Epithelial cell of proximal tubule (primary cell): ENCODE measurements around the gene WNT2. TPM values are rescaled to one million over a fixed set of nuclear protein-coding genes. Genes with fewer than 3 reads are reported as not detected.

ENCODE experiments used
- DNase-seq: peaks from one replicate; pipeline ENCODE4 v3.0.0-alpha.2; 2011; ENCODE audit warnings: low read depth
- H3K4me3 ChIP-seq: 2 replicates; pipeline ENCODE4 v1.5.1; 2011; ENCODE audit warnings: low read depth, mild to moderate bottlenecking, low read length
- total RNA-seq: library from RNA; depleted of rRNA; stranded (reverse); fragments of >200 nt; gene quantifications from 2 replicates; pipeline ENCODE4 v1.2.3, GENCODE V29; 2015
- TF ChIP-seq, protein P1 (sequence below): conservative IDR thresholded peaks from 2 replicates; pipeline ENCODE4 v1.5.1; 2012; ENCODE audit warnings: low read depth, mild to moderate bottlenecking, low read length

WNT2 gene
- total RNA-seq, 1 donor from 2014 or later, result not detected

DNA sequence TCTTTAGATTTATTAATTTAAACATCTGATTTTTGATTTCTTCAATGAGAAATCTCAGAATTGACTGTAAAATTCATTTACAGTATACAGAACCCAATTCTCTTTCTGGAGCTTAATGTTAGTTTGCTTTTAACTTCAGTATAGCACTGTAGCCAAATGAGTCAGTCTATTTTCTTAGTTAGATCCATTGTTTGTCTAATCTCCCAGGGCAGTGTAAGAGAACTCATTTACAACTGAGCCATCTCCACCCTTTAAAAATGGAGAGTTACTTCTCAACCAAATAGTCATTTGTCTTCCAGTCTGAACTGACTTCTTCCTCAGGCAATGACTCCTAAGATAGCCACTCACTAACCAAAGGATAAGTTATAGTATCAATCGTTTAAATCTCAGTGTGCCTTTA is 3.0 kb upstream of the WNT2 start:
- TF ChIP-seq, protein P1, sequence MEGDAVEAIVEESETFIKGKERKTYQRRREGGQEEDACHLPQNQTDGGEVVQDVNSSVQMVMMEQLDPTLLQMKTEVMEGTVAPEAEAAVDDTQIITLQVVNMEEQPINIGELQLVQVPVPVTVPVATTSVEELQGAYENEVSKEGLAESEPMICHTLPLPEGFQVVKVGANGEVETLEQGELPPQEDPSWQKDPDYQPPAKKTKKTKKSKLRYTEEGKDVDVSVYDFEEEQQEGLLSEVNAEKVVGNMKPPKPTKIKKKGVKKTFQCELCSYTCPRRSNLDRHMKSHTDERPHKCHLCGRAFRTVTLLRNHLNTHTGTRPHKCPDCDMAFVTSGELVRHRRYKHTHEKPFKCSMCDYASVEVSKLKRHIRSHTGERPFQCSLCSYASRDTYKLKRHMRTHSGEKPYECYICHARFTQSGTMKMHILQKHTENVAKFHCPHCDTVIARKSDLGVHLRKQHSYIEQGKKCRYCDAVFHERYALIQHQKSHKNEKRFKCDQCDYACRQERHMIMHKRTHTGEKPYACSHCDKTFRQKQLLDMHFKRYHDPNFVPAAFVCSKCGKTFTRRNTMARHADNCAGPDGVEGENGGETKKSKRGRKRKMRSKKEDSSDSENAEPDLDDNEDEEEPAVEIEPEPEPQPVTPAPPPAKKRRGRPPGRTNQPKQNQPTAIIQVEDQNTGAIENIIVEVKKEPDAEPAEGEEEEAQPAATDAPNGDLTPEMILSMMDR, result no peak
- no peak overlapping the region for H3K4me3 ChIP-seq
- peak; percentile 38 for DNase-seq

DNA sequence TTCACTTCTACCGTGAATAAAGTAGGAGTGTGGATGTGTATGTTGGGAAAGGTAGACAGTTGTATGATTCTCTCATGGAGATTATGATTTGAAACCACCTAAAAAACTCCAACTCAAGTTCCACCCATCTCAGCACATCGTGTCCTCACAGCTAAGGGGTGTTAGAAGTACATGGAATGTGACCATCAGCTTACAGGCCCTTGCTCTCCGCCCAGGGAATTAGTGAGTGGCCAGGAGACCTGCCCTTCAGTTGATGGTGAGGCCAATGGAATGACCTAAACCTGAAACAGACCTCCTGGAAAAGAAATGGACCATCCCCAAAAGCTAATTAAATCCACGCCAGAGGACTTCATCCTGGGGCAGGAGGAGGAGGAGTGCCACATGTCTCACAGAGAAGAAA is 2.1 kb upstream of the WNT2 start:
- TF ChIP-seq, protein P1, result no peak
- peak overlapping the region; percentile 54 for H3K4me3 ChIP-seq
- no peak for DNase-seq

DNA sequence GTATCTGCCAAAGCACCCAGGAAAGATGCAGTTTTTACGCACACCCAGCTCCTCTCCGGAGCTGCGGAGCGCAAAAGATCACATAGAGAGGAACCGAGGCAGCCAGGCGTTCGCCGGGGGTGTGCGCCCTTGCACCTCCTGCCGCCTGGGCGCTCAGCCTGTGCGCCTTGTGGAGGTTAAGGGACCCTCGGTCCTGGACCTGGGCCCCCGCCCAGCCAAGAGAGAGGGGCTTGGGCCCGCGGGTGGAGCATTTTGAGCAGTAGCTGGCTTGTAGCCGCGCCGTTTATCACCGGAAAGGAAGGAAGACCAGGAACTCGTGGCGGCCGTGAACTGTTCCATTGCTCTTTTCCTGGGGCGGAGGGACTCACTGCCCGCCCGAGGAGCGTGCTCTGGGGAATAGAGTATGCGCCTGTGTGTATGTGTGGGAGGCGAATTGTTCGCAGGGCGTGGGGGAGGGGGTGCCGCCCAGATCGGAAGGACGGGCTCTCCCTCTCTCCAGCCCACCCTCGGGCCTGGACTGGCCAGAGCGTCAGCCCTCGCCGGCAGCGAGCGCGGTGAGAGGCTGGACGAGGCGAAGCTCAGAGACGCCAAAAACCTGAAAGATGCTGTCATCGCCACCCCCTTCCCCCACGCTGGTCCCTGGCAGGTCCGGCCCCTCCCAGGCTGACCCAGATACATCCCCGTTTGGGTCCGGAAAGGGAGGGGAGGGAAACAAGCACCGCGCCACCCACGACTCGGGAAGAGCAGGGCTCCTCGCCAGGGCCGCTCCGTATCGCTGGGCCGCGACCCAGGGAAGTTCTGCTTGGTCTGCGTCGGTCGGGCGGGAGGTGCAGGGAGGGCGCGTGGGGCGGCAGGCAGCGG is 1.2 kb upstream of the WNT2 start:
- TF ChIP-seq, protein P1, result no peak
- peak; percentile 12 for DNase-seq
- H3K4me3 ChIP-seq, result peak overlapping the region; percentile 54

DNA sequence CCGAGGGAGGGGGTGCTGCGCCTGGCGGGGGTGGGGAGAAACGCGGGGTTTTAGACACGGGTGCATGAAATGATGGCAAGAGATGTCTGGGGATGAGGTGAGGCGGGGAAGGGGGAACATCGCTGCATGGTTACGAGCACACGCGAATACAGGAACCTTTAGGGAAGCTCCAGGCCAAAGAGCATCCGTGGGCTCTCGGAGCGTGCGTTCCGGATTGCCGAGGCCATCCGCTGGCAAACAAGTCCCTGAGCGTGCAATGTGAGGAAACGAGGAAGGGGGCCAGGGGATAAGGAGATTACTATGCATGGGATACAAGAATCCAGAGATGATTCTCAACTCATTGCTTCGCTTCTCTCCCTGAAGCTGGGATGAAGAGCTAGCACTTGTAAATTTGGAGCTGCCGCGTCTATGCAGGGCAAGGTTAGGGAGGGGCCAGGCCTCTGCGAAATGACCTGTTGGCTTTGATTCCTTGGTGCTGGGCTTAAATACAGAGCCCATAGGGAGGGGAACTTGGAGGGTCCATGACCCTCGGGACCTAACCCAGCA is 520 bp upstream of the WNT2 start:
- TF ChIP-seq, protein P1, result no peak
- H3K4me3 ChIP-seq, result peak overlapping the region; percentile 54
- peak; percentile 20 for DNase-seq

- no peak for DNase-seq
- TF ChIP-seq, protein P1, result no peak
- H3K4me3 ChIP-seq, result no peak overlapping the region
Observed at GRCh38 chr7:117320523-117320922, 2.3 kb downstream of the WNT2 start.

DNA sequence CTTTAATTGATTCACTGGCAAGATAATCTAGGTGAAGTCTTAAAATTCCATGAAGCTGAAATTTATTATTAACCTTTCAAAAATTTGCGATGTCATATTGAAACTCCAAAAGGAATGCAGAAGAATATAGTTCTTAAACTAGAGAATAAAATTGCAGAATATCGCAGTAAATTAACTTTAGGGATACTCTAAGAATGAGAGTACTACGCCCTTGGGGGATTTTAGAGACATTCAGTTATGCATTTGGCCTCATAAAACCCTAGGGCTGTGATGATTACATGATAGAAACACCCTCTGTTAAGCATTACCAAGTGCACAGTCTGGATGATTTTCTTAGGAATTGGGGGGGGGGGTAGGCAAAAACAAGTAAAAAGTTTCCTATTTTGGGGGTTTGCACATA is 3.7 kb downstream of the WNT2 start:
- TF ChIP-seq, protein P1, result no peak
- H3K4me3 ChIP-seq, result no peak overlapping the region
- no peak for DNase-seq
